GM19452 (cell line): ENCODE measurements around the gene BACE2.

Experiments used
- ATAC-seq: cut with Tn5 transposase; IDR thresholded peaks from one replicate; pipeline ENCODE4 v1.9.1; 2021; ENCODE audit not compliant: unreplicated experiment

The BACE2 gene

DNA sequence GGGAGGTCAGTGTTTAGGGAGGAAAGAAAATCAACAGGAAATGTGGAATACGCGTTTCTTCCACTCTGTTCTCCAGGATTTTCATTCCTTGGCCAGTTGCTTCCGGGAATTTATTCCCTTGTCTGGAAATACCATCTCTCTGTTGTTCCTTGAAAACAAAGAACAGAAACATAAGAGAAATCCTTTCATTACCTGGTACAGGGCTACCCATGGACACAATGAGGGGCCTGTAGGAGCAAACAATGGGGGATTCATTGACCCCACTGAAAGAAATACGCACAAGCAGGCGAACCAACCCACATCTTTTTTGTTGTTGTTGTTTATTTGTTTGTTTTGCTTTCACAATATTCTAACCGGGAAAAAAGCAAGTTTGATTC is 20.0 kb upstream of the BACE2 start:
- no peak for ATAC-seq

DNA sequence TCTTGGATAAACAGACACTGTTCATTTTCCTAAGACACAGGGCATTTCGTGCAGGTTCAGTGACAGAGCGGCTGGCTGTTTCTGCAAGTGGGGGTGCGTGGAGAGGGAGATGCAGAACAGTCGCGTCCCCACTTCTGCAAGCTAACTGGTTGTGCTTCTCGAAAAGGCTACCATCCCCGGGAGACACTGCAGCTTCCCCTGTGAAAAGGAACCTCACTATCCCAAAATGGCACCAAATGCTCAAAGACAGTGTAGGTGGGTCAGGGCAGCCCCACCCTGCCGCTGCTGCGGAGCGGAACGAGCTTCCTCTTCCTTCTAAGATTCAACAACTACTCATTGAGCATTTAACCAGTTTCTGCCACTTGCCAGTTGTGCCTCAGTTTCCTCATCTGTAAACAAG is 19.2 kb upstream of the BACE2 start:
- no peak for ATAC-seq

DNA sequence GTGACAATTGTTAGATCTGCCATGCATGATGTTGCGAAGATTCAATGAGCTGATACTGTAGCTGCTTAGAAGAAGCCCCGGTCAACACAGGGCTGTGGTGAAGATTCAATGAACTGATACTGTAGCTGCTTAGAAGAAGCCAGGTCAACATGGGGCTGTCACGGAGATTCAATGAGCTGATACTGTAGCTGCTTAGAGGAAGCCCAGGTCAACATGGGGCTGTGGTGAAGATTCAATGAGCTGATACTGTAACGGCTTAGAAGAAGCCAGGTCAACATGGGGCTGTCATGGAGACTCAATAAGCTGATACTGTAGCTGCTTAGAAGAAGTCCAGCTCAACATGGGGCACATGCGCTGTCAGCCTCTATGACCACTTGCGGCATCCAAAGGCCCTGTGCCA is 18.8 kb upstream of the BACE2 start:
- ATAC-seq: no peak

DNA sequence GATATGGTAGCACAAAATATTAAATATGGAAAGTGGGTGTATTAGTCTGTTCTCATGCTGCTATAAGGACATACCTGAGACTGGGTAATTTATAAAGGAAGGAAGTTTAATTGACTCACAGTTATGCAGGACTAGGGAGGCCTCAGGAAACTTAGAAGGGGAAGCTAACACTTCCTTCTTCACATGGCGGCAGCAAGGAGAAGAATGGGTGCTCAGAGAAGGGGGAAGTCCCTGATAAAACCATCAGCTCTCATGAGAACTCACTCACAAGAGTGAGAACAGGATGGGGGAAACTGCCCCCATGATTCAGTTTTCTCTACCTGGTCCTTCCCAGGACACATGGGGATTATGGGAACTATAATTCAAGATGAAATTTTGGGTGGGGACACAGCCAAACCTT is 15.8 kb upstream of the BACE2 start:
- no peak for ATAC-seq

DNA sequence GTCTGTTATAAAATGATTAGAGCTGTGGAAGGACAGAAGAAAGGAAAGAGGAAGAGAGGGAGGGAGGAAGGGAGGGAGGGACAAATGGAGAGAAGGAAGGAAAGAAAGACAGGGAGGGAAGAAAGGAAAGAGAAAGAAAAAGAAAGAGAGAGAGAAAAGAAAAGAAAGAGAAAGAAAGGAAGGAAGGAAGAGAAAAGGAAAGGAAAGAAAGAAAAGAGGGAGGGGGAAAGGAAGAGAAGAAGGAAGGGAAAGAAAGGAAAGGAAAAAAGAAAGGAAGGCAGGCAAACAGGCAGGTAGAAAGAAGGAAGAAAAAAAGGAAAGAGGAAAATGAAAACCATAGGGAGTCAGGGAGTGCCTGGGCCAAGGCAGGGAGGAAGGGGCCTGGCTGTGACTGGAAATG is 14.5 kb upstream of the BACE2 start:
- ATAC-seq: no peak

DNA sequence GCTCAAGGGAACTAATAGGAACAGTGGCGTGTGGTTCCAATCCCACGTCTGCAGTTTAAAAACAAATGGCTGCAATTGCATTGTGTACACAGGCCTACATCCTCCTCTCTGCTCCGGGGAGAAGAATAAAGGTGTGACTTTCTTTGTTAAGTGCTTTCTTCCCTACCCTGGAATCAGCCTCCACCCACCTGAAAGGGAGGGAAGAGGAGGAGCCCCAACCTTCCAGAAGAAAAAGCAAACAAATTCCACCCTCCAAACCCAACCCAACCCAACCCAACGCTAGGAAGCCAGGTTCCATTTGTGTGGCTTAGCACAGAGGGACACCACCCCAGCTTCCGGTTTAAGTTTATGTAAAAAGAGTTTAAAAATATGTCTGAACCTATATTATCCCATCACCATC is 11.8 kb upstream of the BACE2 start:
- ATAC-seq: no peak

DNA sequence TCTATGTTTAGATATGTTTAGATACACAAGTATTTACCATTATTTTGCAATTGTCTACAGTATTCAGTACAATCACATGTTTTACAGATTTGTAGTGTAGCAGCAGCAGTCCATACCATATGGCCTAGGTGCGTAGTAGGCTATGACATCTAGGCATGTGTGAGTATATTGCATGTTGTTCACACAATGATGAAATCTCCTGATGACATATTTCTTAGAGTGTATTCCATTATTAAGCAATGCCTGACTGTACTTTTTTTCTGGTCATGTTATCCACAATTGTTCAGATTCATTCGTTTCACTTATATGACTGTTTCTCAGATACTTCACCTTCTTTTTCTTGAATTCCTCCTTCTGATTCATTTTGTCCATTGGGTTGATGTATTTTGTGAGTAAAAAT is 9.9 kb upstream of the BACE2 start:
- ATAC-seq: no peak

DNA sequence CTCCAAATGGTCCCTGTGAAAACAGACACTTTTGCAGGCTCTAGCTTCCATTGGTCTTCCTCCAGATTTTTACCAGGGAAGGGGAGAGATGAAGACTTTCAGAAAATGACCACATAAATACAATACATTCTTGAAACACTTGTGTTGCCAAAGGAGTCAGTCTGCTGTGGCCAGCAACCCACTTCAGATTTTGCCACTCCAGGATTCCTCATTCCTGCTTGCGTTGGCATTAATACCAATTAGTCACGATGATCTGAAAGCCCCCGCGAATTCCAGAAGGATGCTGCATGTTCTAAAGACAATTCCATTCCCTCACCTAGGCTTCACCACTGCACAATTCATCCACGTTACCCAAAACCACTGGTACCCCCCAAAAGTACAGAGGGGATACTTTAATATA is 7.9 kb upstream of the BACE2 start:
- no peak for ATAC-seq

DNA sequence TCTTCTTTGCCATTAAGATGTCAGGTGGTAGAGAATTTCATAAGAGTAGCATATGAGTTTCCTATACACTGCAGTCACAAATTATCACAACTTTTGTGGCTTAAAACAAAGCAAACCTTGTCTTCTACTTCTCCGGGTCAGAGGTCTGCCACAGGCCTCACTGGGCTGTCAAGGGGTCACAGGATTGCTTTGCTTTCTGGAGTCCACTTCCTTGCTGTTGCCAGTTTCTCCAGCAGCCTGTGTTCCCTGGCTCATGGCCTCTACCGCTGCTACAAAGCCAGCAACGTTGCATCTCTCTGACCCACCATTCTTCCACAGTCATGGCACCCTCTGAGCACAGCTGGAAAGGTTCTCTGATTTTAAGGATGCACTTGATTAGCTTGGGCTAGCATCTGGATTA is 6.5 kb upstream of the BACE2 start:
- ATAC-seq: no peak

DNA sequence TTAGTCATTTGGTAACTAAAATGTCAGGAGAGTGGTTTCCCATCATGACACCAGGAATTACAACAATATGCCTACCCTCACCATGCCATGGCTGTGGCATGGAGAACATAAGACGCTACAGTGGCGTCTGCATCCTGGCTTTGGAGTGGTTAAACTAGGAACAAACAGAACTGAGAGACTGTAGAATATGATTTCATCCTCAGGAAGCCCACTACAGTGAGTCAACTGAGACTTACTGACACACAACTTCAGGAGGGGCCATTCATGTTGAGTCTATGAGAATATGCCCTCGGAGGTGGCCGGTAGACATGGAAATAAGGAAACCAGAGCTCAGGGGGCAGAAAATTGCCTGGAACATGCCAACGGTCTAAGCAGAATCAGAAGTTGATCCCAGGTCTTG is 5.9 kb upstream of the BACE2 start:
- no peak for ATAC-seq

DNA sequence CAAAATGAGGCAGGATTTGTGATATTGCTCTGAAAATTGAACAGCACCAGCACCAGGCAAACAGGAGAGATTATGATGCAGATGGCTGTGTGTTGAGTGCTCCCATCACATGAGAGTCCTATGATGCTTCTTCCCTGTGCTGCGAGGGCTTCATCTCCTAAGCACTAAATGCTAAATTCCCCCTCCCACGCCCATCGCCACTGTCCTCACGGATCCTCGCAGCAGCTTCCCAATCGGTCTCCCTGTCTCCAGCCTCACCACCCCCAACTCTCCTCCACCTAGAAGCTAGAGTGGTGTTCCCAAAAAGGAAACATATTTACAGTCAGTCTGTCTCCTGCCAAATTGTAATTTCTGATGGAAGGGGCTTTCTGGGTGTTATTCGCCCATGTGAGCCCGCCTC is 4.9 kb upstream of the BACE2 start:
- ATAC-seq: no peak

DNA sequence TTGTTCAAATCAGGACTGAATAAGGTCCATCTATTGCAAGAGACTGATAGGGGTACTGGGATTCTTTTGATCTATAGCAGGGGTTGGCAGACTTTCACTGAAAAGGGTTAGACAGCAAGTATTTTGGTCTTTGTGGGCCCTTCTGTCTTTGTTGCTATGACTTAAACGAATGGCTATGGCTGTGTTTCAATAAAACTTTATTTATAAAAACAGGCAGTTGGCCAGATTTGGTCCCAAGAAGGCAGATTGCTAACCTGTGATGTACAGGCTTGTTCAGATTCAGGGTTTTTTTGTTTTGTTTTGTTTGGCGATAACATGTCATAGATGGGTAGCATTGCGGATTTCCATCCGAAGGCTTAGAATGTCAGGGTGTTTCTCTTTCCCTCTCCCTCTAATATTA is 3.9 kb upstream of the BACE2 start:
- no peak for ATAC-seq

DNA sequence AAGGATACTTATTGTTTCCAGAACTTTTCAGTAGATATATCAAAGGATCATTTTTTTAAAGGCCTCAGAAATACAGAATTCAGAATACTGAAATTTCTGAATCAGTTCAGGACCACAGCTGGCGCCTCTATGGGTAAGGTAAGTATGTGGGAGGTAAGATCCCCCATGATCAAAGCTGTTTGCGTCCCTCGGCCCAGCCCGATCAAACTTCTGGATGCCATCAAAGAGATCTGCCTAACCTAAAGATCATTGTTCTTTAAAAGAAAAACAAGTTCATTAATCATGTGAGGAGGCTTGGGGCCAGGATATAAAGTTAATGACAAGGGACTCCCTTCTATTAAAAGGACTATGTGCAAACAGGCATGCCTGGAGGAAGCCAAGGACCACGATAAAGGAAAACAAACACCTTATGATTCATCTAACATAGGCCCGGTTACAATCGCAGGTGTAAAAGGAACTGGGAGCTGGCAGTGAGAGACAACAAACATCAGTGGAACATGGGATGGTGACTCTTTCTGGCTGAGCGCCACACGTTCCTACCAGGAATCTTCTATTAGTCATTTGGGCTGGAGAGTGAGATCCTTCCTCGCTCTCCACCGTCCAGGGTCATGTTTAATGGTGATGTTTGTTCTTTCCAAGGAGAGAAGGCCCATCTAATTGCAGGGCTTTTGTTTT is 2.8 kb upstream of the BACE2 start:
- no peak for ATAC-seq

DNA sequence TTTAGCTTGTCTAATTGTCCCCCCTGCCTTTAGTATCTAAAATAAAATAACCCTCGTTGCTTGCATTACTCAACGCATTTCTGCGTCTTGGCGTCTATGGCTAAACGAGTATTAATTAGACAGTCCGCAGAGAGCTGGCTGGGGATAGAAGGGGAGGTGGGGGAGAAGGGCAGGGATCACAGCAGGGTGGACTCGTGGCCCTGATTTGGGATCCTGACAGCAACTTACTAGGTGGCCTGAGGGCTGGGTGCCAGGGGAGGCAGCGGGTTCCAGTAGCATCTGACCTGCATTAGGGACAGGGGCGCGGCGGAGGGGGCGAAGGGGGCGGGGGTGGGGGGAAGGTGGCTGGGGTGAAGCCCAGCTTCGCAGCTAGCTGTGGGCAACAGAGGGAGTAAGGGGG is 1.1 kb upstream of the BACE2 start:
- no peak for ATAC-seq

DNA sequence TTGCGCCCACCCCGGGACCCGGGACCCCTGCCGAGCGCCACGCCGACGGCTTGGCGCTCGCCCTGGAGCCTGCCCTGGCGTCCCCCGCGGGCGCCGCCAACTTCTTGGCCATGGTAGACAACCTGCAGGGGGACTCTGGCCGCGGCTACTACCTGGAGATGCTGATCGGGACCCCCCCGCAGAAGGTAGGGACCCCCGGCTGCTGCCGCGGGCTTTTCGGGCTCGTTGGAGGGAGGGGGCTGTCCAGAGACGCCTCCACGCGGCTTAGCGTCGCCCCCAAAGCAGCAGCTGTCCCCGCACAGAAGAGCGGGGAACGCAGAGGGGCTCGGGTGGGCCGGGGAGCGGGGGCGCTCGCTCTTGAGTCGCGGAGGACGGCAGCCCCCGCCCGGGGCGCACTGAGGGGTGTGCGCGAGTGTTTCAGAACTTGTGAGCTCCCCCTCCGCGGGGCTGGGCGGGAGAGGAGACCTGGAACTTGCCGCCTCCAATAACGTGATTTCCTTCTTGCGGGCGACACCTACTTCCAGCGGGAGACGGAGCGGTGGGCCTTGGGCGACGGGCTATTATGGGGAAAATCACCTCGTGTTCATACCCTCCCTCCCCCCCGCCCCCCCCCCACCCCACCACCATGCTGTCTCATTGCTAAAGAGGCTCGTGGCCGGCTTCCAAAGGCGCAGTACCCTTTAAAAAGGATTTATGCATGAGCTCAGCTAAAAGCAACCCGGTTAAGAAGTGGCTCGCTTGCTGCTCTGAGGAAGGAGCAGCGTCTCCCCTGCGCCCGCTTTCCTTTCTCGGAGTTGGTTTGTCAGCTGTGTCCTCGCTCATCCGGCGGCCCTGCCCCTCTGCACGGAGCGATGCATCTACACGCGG is 664 bp downstream of the BACE2 start:
- no peak for ATAC-seq

DNA sequence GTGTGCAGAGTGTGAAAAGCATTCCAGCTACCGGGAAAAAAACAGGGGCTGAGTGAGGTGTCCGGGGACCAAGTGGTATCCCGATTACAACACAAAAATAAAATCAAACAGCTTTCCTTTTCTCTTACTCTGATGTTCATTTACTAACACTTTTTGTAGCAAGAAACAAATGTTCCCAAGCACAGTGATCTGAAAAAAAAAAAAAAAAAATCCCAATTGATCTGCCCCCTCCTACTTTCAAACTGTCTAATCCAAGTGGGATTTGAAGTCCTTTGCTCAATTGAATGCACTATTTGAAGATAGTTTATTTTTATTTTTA is 1.3 kb downstream of the BACE2 start:
- ATAC-seq: no peak

DNA sequence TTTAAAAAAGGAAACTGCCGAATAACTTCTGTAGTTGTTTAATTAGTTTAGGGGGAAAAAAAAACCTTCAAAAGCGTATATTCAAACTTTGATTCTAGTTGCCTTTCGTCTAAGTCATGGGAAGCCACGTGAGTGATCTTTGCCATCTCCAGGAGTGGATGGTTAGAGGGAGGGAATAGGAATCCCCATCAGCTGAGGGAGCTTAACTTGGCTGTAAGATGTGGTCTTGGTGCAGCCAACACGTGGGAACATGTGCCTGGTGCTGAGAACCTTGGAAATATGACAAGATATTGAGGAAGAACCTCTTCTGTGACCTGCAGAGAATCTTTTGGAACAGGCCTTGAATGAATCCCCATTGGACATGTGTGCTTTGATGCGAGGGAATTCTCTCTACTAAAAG is 1.7 kb downstream of the BACE2 start:
- no peak for ATAC-seq

DNA sequence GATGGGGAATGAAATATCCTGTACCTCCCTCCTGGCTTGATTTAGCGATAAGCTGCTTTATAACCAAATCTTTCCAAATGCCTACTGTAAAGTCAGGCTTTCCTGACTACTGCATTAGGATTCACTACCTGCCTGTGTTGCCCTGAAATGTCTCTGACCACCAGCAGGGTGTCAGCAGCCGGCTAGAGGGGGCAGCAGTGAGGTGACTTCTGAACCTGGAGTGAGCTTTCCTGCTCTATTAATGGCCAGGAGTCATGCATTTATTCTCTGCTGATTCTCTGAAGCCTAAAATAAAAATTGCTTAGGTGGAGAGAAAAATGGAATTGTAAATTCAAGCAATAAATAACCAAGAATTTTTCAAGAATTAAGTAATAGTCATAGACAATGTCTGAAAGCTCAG is 2.5 kb downstream of the BACE2 start:
- ATAC-seq: no peak

DNA sequence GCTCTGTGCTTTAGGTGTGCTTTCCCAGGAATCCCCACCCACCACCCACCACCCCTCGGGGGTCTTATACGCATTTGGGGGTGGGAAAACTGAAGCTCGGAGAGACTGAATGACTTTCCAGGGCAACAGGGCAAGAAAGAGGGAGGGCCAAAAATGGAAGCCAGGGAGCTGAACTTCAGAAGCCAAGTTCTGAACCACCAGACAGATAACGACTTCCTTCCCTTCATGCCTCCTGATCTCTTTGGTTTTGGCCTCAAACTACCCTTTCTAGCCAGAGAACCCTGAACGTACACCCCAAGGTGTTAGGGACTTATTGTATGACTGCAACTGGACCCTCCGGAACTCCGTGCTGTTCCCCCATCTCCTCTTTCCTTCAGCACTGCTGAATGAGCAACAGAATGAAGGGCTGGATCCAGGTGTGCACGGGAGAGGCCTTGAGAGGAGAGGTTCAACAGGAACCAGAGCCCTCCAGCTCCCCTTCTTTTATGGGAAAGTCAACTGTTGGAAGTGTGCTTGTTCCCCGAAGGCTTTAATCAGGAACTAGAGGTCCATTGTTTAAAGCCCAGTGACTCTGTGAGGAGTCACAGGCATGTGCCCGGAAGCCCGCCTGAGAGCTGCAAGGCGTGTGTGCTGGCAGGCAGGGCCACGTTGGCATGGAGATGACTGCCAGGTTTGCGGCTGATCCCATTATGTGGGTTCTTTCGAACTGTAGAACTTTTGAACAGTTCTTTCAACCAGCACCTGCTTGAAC is 3.1 kb downstream of the BACE2 start:
- no peak for ATAC-seq

DNA sequence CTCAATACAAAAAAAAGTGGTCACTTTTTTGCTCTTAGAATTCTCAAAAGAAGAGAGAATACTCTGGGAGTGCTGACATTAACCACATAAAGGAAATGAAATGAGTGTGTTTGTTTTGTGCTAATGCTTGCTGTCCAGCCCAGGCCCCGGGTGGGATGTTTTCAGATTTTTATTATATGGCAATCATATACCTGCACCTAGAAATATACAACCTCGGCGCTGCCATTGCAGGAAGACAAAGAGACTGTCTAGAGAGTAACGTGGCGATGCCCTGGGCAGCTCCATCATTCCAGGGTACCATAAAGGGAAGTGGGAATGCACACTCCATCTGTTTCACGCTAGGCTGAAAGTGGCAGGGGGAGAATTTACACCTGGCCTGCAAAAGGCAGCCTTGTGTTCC is 7.1 kb downstream of the BACE2 start:
- ATAC-seq: no peak

DNA sequence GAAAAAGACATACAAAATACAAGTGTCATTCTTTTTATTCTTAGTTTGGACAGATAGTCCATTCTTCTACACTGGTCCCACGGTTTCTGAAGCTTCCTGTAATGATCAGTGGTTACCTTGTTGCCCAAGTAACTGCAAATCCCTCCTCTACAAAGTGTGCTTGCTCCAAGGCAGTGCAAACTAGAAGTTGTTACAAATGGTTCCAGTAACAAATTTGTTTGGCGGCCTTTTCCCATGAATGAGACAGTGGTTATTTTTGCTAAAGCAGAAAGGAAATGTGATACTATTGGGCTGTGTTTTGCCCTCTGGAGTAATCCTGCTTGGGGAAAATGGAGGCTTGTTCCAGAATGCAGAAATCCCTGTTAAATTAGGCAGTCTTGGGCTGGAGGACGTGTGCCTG is 8.9 kb downstream of the BACE2 start:
- ATAC-seq: no peak

DNA sequence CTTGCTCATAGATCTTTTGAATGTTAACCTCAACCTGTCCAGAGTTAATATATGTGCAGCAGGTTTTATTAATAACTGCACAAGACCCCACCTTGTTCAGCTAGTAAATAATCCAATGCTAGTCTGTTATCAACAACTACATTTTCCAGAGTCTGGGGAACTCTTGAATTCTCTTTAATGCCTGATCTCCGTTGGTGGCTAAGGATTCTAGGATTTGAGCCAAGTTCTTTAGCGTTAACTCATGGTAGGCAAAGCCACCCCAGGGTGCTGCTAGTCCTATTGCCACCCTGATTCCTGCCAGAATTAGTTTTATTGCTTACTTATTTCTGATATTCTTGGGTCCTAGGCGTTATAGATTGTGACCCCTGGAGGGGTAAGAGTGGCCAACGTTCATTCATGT is 12.8 kb downstream of the BACE2 start:
- no peak for ATAC-seq
